ENCODE data around the gene ETFBKMT. TPM values are rescaled to one million over a fixed set of nuclear protein-coding genes. Genes with fewer than 3 reads are reported as not detected.
"Not testable (repeated sequence)": the region's sequence is repeated elsewhere in the genome, so short reads cannot be mapped to it uniquely, and the experiment has no call there.

ETFBKMT gene
- total RNA-seq, 1 donor from 2014 or later, result 2.2 TPM

- no peak for DNase-seq (ENCODE audit: low read depth, low spot score)
- H3K27ac Mint-ChIP-seq (ENCODE audit: unreplicated experiment), result no peak overlapping the region
- H3K4me3 Mint-ChIP-seq, result peak overlapping the region; percentile 95
- TF ChIP-seq CTCF (conservative IDR thresholded peaks at IDR 0.05), result no peak
- H3K27me3 Mint-ChIP-seq (ENCODE audit: low read depth), result no peaks in the 10 kb centered on the region
- no peaks in the 10 kb centered on the region for H3K36me3 Mint-ChIP-seq (ENCODE audit: low read depth)
- peaks cover 10% of the 10 kb centered on the region for H3K4me1 Mint-ChIP-seq
- H3K9me3 Mint-ChIP-seq, result no peaks in the 10 kb centered on the region
Measured at GRCh38 chr12:31658471-31659086, 909 bp upstream of the ETFBKMT start.

GRCh38 chr12:31662176-31662849 is 2.8 kb downstream of the ETFBKMT start:
- H3K4me3 Mint-ChIP-seq, result peak overlapping the region; percentile 24
- H3K36me3 Mint-ChIP-seq (ENCODE audit: low read depth), result peaks cover 6% of the 10 kb centered on the region
- H3K27me3 Mint-ChIP-seq (ENCODE audit: low read depth), result no peaks in the 10 kb centered on the region
- peaks cover 4% of the 10 kb centered on the region for H3K9me3 Mint-ChIP-seq
- TF ChIP-seq CTCF (conservative IDR thresholded peaks at IDR 0.05), result no peak
- no peak for DNase-seq (ENCODE audit: low read depth, low spot score)
- H3K27ac Mint-ChIP-seq (ENCODE audit: unreplicated experiment), result peak overlapping the region; percentile 6
- peaks cover 10% of the 10 kb centered on the region for H3K4me1 Mint-ChIP-seq

GRCh38 chr12:31663576-31663975 is 4.1 kb downstream of the ETFBKMT start:
- H3K27ac Mint-ChIP-seq (ENCODE audit: unreplicated experiment), result no peak overlapping the region
- no peak for TF ChIP-seq CTCF (conservative IDR thresholded peaks at IDR 0.05)
- H3K4me3 Mint-ChIP-seq, result no peak overlapping the region
- peaks cover 6% of the 10 kb centered on the region for H3K4me1 Mint-ChIP-seq
- peaks cover 4% of the 10 kb centered on the region for H3K9me3 Mint-ChIP-seq
- H3K36me3 Mint-ChIP-seq (ENCODE audit: low read depth), result peaks cover 6% of the 10 kb centered on the region
- DNase-seq (ENCODE audit: low read depth, low spot score), result no peak
- H3K27me3 Mint-ChIP-seq (ENCODE audit: low read depth), result no peaks in the 10 kb centered on the region

GRCh38 chr12:31664038-31664437 is 4.5 kb downstream of the ETFBKMT start:
- Mint-ChIP-seq H3K9me3 (peaks cover 8% of the 10 kb centered on the region), H3K4me3 (peak overlapping the region; percentile 8), H3K27ac (ENCODE audit: unreplicated experiment) (no peak overlapping the region), H3K4me1 (peaks cover 4% of the 10 kb centered on the region), H3K27me3 (ENCODE audit: low read depth) (no peaks in the 10 kb centered on the region), H3K36me3 (ENCODE audit: low read depth) (peaks cover 9% of the 10 kb centered on the region)
- DNase-seq (ENCODE audit: low read depth, low spot score), result no peak
- no peak for TF ChIP-seq CTCF (conservative IDR thresholded peaks at IDR 0.05)

- DNase-seq (ENCODE audit: low read depth, low spot score), result no peak
- H3K36me3 Mint-ChIP-seq (ENCODE audit: low read depth), result peaks cover 13% of the 10 kb centered on the region
- no peak overlapping the region for H3K27ac Mint-ChIP-seq (ENCODE audit: unreplicated experiment)
- peaks cover 8% of the 10 kb centered on the region for H3K4me1 Mint-ChIP-seq
- peaks cover 8% of the 10 kb centered on the region for H3K9me3 Mint-ChIP-seq
- no peak for TF ChIP-seq CTCF (conservative IDR thresholded peaks at IDR 0.05)
- H3K4me3 Mint-ChIP-seq, result no peak overlapping the region
- no peaks in the 10 kb centered on the region for H3K27me3 Mint-ChIP-seq (ENCODE audit: low read depth)
Measured at GRCh38 chr12:31669020-31669419, 9.5 kb downstream of the ETFBKMT start.

GRCh38 chr12:31669582-31669981 is 10.1 kb downstream of the ETFBKMT start:
- H3K4me3 Mint-ChIP-seq, result not testable (repeated sequence)

More at GRCh38 chr12:31669582-31669981, 10.1 kb downstream of the ETFBKMT start:
- not testable (repeated sequence) for DNase-seq (ENCODE audit: low read depth, low spot score); H3K27me3 Mint-ChIP-seq (ENCODE audit: low read depth); H3K4me1 Mint-ChIP-seq; H3K27ac Mint-ChIP-seq (ENCODE audit: unreplicated experiment)
- peaks cover 10% of the 10 kb centered on the region for H3K9me3 Mint-ChIP-seq
- H3K36me3 Mint-ChIP-seq (ENCODE audit: low read depth), result peaks cover 13% of the 10 kb centered on the region

All from neural crest cell (in vitro differentiated cells).